LoVo (cell line): Measurements from ENCODE around the gene ZNF367.

ENCODE experiments used
- DNase-seq: peaks from one replicate; pipeline ENCODE4 v3.0.0-alpha.2; 2016; ENCODE audit warnings: low spot score

The ZNF367 gene

DNA sequence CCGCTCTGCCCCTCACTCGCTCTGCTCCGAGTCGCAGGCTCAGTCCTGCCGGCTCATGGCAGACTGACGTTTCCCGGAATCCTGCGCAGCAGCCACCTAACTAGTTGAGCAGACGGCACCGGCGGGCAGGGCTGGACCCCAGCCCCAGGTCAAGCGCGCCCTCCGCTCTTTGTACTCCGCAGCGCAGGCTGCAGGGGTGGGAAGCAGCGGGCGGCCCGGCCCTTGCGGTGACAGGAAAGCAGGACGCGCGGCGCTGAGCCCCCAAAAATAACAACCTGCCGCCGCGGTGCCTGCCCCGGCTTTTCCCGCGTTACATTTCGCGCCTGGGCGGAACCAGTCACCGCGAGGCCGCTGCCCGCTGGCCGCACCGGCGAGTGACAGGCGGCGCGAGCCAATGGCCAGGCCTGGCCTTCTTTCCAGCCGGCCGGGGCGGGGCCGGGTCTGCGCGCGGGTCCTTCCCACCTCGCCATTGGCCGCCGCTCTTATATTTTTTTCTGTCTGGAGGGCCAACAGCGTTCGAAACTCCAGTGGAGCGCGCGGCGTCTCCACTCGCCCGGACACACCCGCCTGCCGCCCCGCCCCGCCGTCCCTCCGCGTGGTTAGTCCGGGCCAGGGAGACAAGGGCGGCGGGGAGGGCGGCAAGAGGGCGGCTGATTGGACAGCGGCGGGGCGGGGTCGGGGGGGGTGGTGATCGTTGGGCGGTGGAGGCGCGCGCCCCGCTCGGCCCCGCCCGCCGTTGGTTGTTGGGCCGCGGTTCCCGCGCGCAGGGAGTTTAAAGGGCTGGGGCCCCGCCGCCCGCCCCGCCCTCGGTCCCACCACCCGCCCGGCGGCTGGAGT, at the start of gene ZNF367:
Gene ZNF367, minus strand, starts transcription at position 288 of the 837 bp plus-strand sequence. CDS start 338 bp downstream, outside the sequence.
- DNase-seq: peak; percentile 97

GRCh38 chr9:96467784-96468183, 49.6 kb upstream of the ZNF367 start:
- DNase-seq: no peak

DNA sequence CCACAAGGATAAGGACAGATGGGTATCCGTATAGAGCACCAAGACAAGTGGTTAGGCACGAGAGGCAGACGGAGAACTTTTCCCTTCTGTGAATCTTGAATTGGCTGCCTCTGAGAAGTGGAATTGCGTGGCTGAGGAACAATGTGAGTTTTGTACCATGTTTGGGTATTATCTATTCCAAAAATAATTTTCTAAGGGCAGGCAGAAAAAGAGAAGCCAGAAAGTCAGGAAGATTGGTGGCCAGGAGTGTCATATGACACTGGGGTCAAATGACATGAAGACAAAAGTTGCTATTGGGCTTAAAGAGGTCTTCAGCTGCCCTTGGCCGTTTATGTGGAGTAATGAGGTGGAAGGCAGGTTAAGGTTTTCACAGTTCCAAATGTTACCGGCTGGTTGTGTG, 46.3 kb upstream of the ZNF367 start:
- no peak for DNase-seq

DNA sequence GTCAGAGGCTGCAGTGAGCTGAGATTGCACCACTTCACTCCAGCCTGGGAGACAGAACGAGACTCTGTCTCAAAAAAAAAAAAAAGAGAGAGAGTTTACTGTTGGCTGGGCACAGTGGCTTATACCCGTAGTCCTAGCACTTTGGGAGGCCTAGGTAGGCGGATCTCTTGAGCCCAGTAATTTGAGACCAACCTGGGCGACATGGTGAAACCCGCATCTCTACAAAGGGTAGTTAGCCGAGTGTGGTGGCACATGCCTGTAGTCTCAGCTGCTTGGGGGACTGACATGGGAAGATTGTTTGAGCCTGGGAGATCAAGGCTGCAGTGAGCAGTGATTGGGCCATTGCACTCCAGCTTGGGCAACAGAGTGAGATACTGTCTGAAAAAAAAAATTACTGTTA, 44.4 kb upstream of the ZNF367 start:
- DNase-seq: no peak

- DNase-seq: no peak
Observed at GRCh38 chr9:96461336-96461735, 43.2 kb upstream of the ZNF367 start.

DNA sequence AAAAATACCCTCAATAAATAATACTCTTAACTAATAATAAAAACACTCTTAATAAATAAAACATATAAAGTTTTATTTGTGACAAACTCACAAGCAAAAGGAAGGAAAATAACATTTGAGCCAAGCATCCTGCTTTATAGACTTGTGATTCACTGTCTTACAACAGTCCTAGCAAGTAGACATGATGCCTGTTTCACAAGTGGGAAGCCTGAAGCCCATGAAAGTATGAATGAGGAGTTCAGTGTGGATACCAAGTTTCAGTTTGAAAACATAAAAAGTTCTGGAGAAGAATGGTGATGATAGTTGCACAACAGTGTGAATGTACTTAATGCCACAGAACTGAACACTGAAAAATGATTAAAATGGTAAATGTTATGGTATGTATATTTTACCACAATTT, 42.7 kb upstream of the ZNF367 start:
- DNase-seq: no peak

- no peak for DNase-seq
Observed at GRCh38 chr9:96460470-96460869, 42.3 kb upstream of the ZNF367 start.

- no peak for DNase-seq
Observed at GRCh38 chr9:96459268-96460007, 41.3 kb upstream of the ZNF367 start.

DNA sequence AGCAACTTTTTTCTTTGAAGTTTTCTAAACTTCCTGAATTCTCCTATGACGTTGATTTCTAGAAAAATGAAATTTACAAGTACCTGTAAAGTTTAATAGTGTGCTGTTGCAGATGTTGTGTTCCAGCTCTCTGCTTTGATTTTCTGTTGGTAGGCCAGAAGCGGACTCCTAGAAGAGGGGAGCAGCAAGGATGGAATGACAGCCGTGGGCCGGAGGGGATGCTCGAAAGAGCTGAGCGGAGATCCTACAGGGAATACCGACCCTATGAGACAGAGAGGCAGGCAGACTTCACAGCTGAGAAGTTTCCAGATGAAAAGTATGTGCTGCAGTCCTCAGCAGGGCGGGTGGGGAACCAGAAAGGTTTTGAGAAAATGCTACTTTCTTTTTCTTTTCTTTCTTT, 40.1 kb upstream of the ZNF367 start:
- DNase-seq: no peak

DNA sequence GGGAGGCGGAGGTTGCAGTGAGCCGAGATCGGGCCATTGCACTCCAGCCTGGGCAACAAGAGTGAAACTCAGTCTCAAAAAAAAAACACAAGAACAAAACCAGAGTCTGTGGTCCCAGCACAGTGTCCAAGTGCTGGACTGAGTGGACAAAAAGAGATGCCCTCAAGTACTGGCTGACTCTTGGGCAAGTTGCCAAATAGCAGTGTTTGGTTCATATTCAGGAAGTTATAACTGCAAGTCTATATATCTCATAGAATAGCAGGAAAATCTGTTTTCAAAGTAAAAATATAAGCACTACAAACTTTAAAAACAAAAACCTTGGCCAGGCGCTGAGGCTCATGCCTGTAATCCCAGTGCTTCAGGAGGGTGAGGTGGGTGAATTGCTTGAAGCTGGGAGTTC, 39.1 kb upstream of the ZNF367 start:
- no peak for DNase-seq

- DNase-seq: no peak
Observed at GRCh38 chr9:96453625-96454024, 35.5 kb upstream of the ZNF367 start.

GRCh38 chr9:96450613-96451528, 32.7 kb upstream of the ZNF367 start:
- DNase-seq: no peak

- DNase-seq: peak; percentile 97
Observed at GRCh38 chr9:96449845-96450612, 31.9 kb upstream of the ZNF367 start, which contains the start of gene HABP4. Gene HABP4 (plus strand): TSS chr9:96450169. CDS start chr9:96450280, 111 bp downstream.

DNA sequence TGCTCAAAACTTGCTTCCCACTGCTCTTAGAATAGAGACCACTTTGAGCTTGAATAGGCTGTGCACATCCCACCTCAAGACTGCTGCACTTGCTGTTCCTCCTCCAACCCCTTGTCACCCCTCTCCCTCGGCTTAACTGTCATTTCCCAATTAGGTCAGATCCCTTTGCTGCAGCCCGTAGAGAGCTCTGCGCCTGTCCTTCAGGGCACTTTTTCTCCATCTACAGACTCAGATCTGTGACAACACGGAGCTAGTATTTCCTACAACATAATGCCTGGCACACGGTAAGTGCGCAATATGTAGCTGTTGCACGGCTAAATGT, 31.3 kb upstream of the ZNF367 start:
- DNase-seq: no peak

DNA sequence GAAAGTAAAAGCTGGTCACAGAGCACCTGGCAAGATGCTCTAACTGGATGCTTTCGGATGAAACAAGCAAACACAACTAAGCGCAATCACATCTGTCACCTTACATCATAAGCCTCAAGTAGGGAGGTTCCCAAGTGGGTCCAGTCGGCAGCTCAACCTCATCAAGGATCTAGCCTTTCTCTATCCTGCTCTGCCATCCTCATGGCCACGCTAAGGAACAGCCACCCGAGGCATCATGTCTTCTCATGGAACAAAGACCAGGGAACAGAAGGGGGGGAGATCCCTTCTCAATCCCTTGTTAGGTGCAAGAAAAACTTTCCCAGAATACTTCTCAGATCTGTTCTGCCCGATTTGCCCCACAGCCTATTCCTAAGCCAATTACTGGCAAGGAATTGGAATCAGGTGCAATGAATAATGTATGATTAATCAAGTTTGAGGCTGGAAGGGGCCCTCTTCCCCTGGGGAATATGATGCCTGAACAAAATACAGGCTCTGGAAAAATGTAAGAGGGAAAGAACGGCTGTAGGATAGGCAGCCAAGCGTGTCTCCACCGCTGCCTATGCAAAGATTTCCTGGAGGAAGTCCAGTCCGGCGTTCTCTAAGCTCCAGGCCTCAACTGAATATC, 30.5 kb upstream of the ZNF367 start:
- DNase-seq: no peak

DNA sequence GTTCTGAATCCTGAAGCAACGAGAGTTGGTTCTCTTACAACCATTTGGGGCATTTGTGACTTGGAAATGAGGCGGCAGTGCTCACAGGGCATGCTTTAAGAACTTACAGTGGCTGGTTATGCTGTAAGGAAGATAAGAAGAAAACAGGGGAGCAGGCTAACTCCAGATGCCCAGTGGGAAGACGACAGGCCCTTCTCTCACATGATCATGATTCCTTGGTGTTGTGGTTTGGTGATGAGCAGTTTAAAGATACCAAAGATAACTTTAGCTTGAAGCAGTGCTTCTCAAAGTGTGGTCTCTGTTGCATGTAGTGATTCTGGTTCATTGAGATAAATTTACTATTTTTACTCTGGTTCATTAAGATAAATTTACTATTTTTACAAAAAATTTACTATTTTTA, 29.2 kb upstream of the ZNF367 start:
- DNase-seq: no peak

DNA sequence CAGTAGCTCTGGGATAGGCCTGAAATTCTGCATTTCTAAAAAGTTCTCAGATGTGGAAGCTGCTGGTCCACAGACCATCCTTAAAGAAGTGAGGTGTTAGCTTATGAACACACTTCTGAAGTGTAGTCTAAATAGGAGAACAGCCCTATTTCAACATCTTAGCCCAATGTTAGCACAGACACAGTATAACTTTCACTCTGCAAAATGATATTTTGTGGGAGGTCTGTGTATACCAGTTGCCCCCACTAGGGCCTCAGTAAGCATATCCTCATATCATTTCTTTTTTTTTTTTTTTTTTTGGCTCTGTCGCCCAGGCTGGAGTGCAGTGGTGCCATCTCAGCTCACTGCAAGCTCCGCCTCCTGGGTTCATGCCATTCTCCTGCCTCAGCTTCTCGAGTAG, 24.3 kb upstream of the ZNF367 start:
- DNase-seq: no peak

DNA sequence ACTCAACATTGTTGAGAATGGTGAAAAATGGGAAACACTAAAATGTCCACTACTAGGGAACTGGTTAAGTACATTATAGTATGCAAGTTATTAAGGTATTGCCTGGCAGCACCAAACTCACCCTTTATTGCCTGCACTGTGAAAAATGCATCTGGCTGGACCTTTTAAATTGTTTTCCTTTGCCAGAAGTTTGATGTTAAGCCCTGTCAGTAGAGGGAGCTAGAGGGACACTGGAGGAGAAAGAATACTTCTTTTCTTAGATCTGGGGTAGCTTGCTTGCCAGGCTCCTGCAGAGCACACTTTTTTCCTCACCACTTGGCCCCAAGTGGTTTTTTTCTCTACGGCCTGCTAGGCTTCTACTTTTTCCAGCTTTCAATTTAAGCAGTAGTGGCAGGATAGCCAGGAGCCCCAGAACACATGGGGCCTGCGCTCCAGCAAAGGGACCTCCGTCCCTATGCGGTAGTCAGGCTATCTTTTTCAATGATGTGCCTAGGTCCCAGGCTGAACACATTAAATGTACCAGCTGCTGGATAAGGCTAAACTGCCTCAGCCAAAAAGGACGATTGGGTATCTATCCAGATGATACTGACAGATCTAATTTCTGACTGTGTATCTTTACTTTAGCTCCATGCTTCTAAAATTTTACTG, 23.8 kb upstream of the ZNF367 start:
- peak; percentile 34 for DNase-seq

DNA sequence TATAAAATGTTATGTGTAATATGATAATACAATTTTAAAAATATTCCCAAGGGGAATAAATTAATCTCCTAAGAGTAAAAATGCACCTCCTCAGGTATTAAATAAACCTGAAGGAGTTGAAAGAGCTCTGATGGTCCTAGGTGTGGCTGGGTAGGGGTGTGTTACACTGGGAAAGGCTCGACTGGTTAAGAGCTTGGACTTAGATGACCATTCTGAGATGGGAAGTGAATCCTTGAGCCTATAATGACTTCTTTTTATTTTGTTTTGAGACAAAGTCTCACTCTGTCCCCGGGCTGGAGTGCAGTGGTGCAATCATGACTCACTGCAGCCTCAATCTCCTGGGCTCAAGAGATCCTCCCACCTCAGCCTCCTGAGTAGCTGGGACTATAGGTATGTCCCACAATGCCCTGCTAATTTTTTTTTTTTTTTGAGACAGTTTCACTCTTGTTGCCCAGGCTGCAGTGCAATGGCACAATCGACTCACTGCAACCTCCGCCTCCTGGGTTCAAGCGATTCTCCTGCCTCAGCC, 22.6 kb upstream of the ZNF367 start:
- DNase-seq: no peak

- DNase-seq: no peak
Observed at GRCh38 chr9:96437454-96437853, 19.3 kb upstream of the ZNF367 start.
